T-cell (primary cell): ENCODE data around the gene TTC1. TPM values are rescaled to one million over a fixed set of nuclear protein-coding genes. Genes with fewer than 3 reads are reported as not detected.
"Not testable (repeated sequence)": the region's sequence is repeated elsewhere in the genome, so short reads cannot be mapped to it uniquely, and the experiment has no call there.

Source experiments
- ATAC-seq, 4 experiments: fragments of 200-7000 bp in 3 of 4; fragments of 150-1000 bp in 1 of 4; cut with Tn5 transposase; replicated peaks in 1 of 4; 1 replicate in 3 of 4; 2 replicates in 1 of 4; pipeline ENCODE4 v1.10.0; 2021; ENCODE audit warnings: moderate library complexity in 3 of 4, mild to moderate bottlenecking in 2 of 4, moderate number of reproducible peaks in 1 of 4
- CTCF ChIA-PET, 2 donors: fragments of 300-600 bp; sonication (Branson Sonifier 250); formaldehyde crosslinking; loops; one replicate each; lab custom pipeline; 2022; ENCODE audit warnings: antibody characterized with exemption in 2 of 2; lab: Charles Lee
- POLR2A ChIA-PET, 2 donors: fragments of 300-600 bp; sonication (Branson Sonifier 250); formaldehyde crosslinking; loops; one replicate each; lab custom pipeline; 2022; ENCODE audit warnings: antibody characterized with exemption in 2 of 2; lab: Charles Lee
- DNase-seq, 35 experiments: peaks; one replicate each; pipeline versions ENCODE4 v3.0.0 to v3.0.0-alpha.2; 2013 to 2023
- H3K27ac ChIP-seq: one replicate; pipeline ENCODE4 v1.5.1; 2013; ENCODE audit warnings: low read length
- H3K27me3 ChIP-seq, 2 experiments: replicated peaks in 1 of 2; 1 replicate in 1 of 2; 2 replicates in 1 of 2; pipeline versions ENCODE4 v1.6.1 to v1.7.0; 2013; ENCODE audit warnings: low read length in 1 of 2, mixed read lengths in 1 of 2; ENCODE audit not compliant: control insufficient read depth in 2 of 2, insufficient read depth in 2 of 2; ENCODE audit errors: extremely low read depth in 1 of 2
- H3K36me3 ChIP-seq, 2 donors: 1 replicate in 1 of 2; 2 replicates in 1 of 2; pipeline versions ENCODE4 v1.6.1 to v1.7.0; 2013; ENCODE audit warnings: low read length in 1 of 2; ENCODE audit not compliant: control insufficient read depth in 2 of 2, insufficient read depth in 1 of 2; ENCODE audit errors: extremely low read depth in 1 of 2
- H3K4me1 ChIP-seq, 2 experiments: 1 replicate in 1 of 2; 2 replicates in 1 of 2; pipeline versions ENCODE4 v1.6.1 to v1.7.0; 2013; ENCODE audit warnings: low read length in 2 of 2, mixed read lengths in 1 of 2; ENCODE audit not compliant: insufficient read depth in 2 of 2, control insufficient read depth in 1 of 2; ENCODE audit errors: extremely low read depth in 1 of 2
- H3K4me3 ChIP-seq, 2 donors: 1 replicate in 1 of 2; 2 replicates in 1 of 2; pipeline versions ENCODE4 v1.5.1 to v1.7.0; 2013; ENCODE audit warnings: mild to moderate bottlenecking in 2 of 2, low read length in 1 of 2, moderate library complexity in 1 of 2; ENCODE audit not compliant: control insufficient read depth in 1 of 2; ENCODE audit errors: extremely low read depth in 1 of 2
- H3K9me3 ChIP-seq: 2 replicates; pipeline ENCODE4 v1.7.0; 2013
- H3K27ac Mint-ChIP-seq, 2 donors: one replicate each; pipeline ENCODE4 v1.8.0; 2020 to 2021; ENCODE audit warnings: mild to moderate bottlenecking in 2 of 2, mixed read lengths in 2 of 2
- H3K27me3 Mint-ChIP-seq, 2 donors: one replicate each; pipeline ENCODE4 v1.8.0; 2021 to 2022; ENCODE audit warnings: mixed read lengths in 2 of 2
- H3K36me3 Mint-ChIP-seq: one replicate; pipeline ENCODE4 v1.8.0; 2021; ENCODE audit warnings: mixed read lengths
- H3K4me1 Mint-ChIP-seq, 3 donors: one replicate each; pipeline ENCODE4 v1.8.0; 2020 to 2022; ENCODE audit warnings: mixed read lengths in 3 of 3, mild to moderate bottlenecking in 1 of 3
- H3K4me3 Mint-ChIP-seq, 3 donors: one replicate each; pipeline ENCODE4 v1.8.0; 2020 to 2022; ENCODE audit warnings: mild to moderate bottlenecking in 3 of 3, mixed read lengths in 3 of 3, moderate library complexity in 3 of 3
- H3K9me3 Mint-ChIP-seq, 3 donors: one replicate each; pipeline ENCODE4 v1.8.0; 2020 to 2022; ENCODE audit warnings: mixed read lengths in 3 of 3
- WGBS: methylation state at CpG from one replicate; pipeline ENCODE4 v1.1.5; 2013; ENCODE audit warnings: missing lambda C conversion rate; ENCODE audit not compliant: insufficient coverage; 5-methylcytosine and 5-hydroxymethylcytosine counted together
- total RNA-seq, 35 experiments: library from RNA in 6 of 35; stranded (reverse) in 6 of 35; fragments of 120-200 nt in 1 of 35; gene quantifications; one replicate each; pipeline versions ENCODE4 v1.2.1 to v1.2.4 and lab custom pipeline; 2013 to 2026

Gene TTC1
- total RNA-seq, 5 donors from 2014 or later (not counting 1 experiment from before 2014, with no cell fraction given): 25.4 to 43.6 (median 37.3) TPM

DNA sequence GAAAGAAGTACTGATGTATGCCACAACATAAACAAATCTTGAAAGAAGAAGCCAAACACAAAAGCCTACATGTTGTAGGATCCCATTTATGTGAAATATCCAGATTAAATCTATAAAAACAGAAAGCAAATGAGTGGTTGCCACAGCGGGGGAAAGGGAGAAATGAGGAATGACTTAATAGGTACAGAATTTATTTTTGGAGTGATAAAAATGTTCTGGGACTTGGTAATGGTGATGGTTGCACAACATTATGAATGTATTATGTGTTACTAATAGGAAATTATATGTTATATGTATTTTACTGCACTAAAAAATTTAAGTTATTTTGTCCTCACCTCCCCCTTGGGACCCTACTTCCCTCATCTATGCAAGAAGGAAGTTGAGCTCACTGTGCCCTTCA, 16.4 kb upstream of the TTC1 start:
- H3K27me3 Mint-ChIP-seq: peaks cover 36 to 44% of the 10 kb centered on the region in 2 donors
- Histone ChIP-seq H3K4me1 (peaks cover 0 to under 1% of the 10 kb centered on the region in 2 experiments), H3K27me3 (peaks cover 0 to 21% of the 10 kb centered on the region in 2 experiments), H3K9me3 (peaks cover 4% of the 10 kb centered on the region), H3K4me3 (no peak overlapping the region), H3K36me3 (no peaks in the 10 kb centered on the region), H3K27ac (no peak overlapping the region)
- ATAC-seq: no peak
- ChIA-PET CTCF (interaction anchor here in 1 of 2 donors (1.6 kb wide), 1 partner anchor 706 kb away, joined by 3 read pairs; no protein-coding TSS in a partner anchor), POLR2A (interaction anchor here in 1 of 2 donors (0.6 kb wide), 1 partner anchor 408 kb away, joined by 3 read pairs; no protein-coding TSS in a partner anchor)
- no peak for DNase-seq
- WGBS: no CpG with 5 or more reads among the region's 1 CpG
- H3K4me3 Mint-ChIP-seq: no peak overlapping the region
- no peak overlapping the region for H3K27ac Mint-ChIP-seq
- peaks cover 0 to 2% (median 1%) of the 10 kb centered on the region in 3 donors for H3K4me1 Mint-ChIP-seq
- peaks cover 0 to 9% (median 4%) of the 10 kb centered on the region in 3 donors for H3K9me3 Mint-ChIP-seq
- H3K36me3 Mint-ChIP-seq: no peaks in the 10 kb centered on the region

DNA sequence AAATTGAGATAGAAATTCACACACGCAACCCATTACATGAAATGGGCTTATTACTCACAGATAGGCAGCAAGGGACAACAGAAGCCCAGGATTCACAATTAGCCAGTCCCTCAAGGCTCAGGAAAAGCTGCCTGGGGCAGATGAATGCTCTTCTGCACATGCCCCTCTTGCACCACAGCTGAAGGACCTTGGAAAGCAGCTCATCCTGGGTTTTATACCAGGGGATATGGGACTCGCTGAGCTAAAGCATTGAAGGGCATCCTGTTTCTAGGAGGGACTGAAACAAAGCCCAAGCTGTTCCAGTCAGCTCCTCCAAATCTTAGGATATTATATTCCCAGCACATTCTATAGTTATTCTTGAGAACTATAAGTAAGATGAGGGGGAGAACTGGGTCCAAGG, 15.7 kb upstream of the TTC1 start:
- H3K4me1 Mint-ChIP-seq: no peaks in the 10 kb centered on the region
- no peak overlapping the region for H3K27ac Mint-ChIP-seq
- Histone ChIP-seq H3K4me1 (no peaks in the 10 kb centered on the region), H3K9me3 (peaks cover 4% of the 10 kb centered on the region), H3K27ac (no peak overlapping the region), H3K27me3 (peaks cover 0 to 21% of the 10 kb centered on the region in 2 experiments), H3K4me3 (peak overlapping the region in 1 of 2 donors; percentile 44), H3K36me3 (no peaks in the 10 kb centered on the region)
- peaks cover 0 to 9% (median 4%) of the 10 kb centered on the region in 3 donors for H3K9me3 Mint-ChIP-seq
- WGBS: 100% methylated on average over 1 of the region's 2 CpGs
- H3K27me3 Mint-ChIP-seq: peaks cover 31 to 37% of the 10 kb centered on the region in 2 donors
- CTCF ChIA-PET: interaction anchor here (0.6 to 1.6 kb wide), 2 partner anchors 12 to 707 kb away, joined by 3 read pairs; no protein-coding TSS in a partner anchor
- DNase-seq (no peak), ATAC-seq (no peak)
- POLR2A ChIA-PET: interaction anchor here in 1 of 2 donors (0.6 kb wide), 1 partner anchor 408 kb away, joined by 3 read pairs; no protein-coding TSS in a partner anchor
- H3K4me3 Mint-ChIP-seq: no peak overlapping the region
- H3K36me3 Mint-ChIP-seq: no peaks in the 10 kb centered on the region

- Histone ChIP-seq H3K27me3 (peaks cover 2 to 30% of the 10 kb centered on the region in 2 experiments), H3K9me3 (peaks cover 4% of the 10 kb centered on the region), H3K4me1 (no peaks in the 10 kb centered on the region), H3K4me3 (no peak overlapping the region), H3K36me3 (no peaks in the 10 kb centered on the region), H3K27ac (no peak overlapping the region)
- no peak for DNase-seq
- H3K36me3 Mint-ChIP-seq: no peaks in the 10 kb centered on the region
- ChIA-PET POLR2A (no interaction called here), CTCF (interaction anchor here in 1 of 2 donors (1.1 kb wide), 1 partner anchor 9 kb away, joined by 3 read pairs; no protein-coding TSS in a partner anchor)
- no CpG with 5 or more reads among the region's 3 CpGs for WGBS
- no peak overlapping the region for H3K4me3 Mint-ChIP-seq
- H3K27ac Mint-ChIP-seq: no peak overlapping the region
- no peak for ATAC-seq
- H3K9me3 Mint-ChIP-seq: peaks cover 0 to 9% (median 4%) of the 10 kb centered on the region in 3 donors
- H3K4me1 Mint-ChIP-seq: no peaks in the 10 kb centered on the region
- peaks cover 36 to 40% of the 10 kb centered on the region in 2 donors for H3K27me3 Mint-ChIP-seq
Measured at GRCh38 chr5:159995907-159996306, 13.0 kb upstream of the TTC1 start.

DNA sequence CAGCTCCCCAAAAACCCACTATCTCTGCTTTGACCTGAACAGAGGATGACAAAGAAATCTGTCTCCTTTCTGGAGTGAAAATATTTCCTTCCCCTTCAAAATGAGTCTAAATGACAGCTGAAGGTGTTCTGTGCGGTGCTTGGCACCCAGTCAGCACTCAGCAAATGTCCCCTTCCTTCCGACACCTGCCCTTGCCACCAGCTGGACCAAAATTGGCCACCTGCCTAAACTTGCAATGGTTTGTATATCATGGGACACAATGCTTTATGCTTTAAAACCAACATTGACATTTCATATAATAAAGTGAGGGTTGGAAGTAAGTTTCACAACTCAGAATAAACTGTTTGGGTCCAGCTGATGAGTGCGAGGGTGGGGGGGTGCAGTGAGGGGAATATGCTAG, 7.5 kb upstream of the TTC1 start:
- H3K27ac ChIP-seq: no peak overlapping the region
- H3K27me3 ChIP-seq: peaks cover 2 to 25% of the 10 kb centered on the region in 2 experiments
- no peak overlapping the region for H3K27ac Mint-ChIP-seq
- H3K4me3 ChIP-seq: no peak overlapping the region
- no peaks in the 10 kb centered on the region for H3K4me1 ChIP-seq
- no peak for DNase-seq
- CTCF ChIA-PET: interaction anchor here in 1 of 2 donors (0.6 kb wide), 1 partner anchor 768 kb away, joined by 4 read pairs; no protein-coding TSS in a partner anchor
- H3K36me3 Mint-ChIP-seq: no peaks in the 10 kb centered on the region
- 50% methylated on average over 1 of the region's 3 CpGs for WGBS
- no peaks in the 10 kb centered on the region for H3K4me1 Mint-ChIP-seq
- ATAC-seq: no peak
- peaks cover 21 to 26% of the 10 kb centered on the region in 2 donors for H3K27me3 Mint-ChIP-seq
- no peaks in the 10 kb centered on the region for H3K9me3 ChIP-seq
- POLR2A ChIA-PET: no interaction called here
- H3K9me3 Mint-ChIP-seq: no peaks in the 10 kb centered on the region
- no peaks in the 10 kb centered on the region for H3K36me3 ChIP-seq
- no peak overlapping the region for H3K4me3 Mint-ChIP-seq

- H3K27me3 ChIP-seq: peaks cover 0 to 7% of the 10 kb centered on the region in 2 experiments
- H3K36me3 Mint-ChIP-seq: peaks cover 12% of the 10 kb centered on the region
- H3K4me1 ChIP-seq: peaks cover 2 to 16% of the 10 kb centered on the region in 2 experiments
- H3K27ac Mint-ChIP-seq: no peak overlapping the region
- H3K36me3 ChIP-seq: peaks cover 0 to 9% of the 10 kb centered on the region in 2 donors
- ATAC-seq (no peak), DNase-seq (no peak)
- ChIA-PET POLR2A (interaction anchor here in 1 of 2 donors (0.7 kb wide), 1 partner anchor 84 kb away, joined by 9 read pairs; no protein-coding TSS in a partner anchor), CTCF (interaction anchor here in 1 of 2 donors (0.6 to 3.8 kb wide), 5 partner anchors 14 to 826 kb away, joined by 3 to 38 read pairs (median 4); no protein-coding TSS in a partner anchor)
- H3K9me3 Mint-ChIP-seq: no peaks in the 10 kb centered on the region
- H3K4me1 Mint-ChIP-seq: peaks cover 27 to 34% (median 30%) of the 10 kb centered on the region in 3 donors
- WGBS: no CpG with 5 or more reads among the region's 3 CpGs
- H3K9me3 ChIP-seq: no peaks in the 10 kb centered on the region
- no peak overlapping the region for H3K4me3 ChIP-seq
- no peak overlapping the region for H3K27ac ChIP-seq
- H3K27me3 Mint-ChIP-seq: peaks cover 1 to 7% of the 10 kb centered on the region in 2 donors
- H3K4me3 Mint-ChIP-seq: no peak overlapping the region
Measured at GRCh38 chr5:160007514-160007913, 1.4 kb upstream of the TTC1 start.

GRCh38 chr5:160008529-160008876, 436 bp upstream of the TTC1 start:
- Histone ChIP-seq H3K27ac (peak overlapping the region; percentile 91), H3K4me1 (peaks cover 2 to 16% of the 10 kb centered on the region in 2 experiments), H3K4me3 (peak overlapping the region in 1 of 2 donors; percentile 99)
- peak in 1 of 4 experiments; percentile 7 for ATAC-seq
- not testable (repeated sequence) for H3K9me3 Mint-ChIP-seq, H3K9me3 ChIP-seq, H3K36me3 ChIP-seq, H3K27me3 Mint-ChIP-seq, H3K27me3 ChIP-seq
- Mint-ChIP-seq H3K4me3 (peak overlapping the region; percentile 24 to 98 (median 55)), H3K27ac (peak overlapping the region in 1 of 2 donors; percentile 34), H3K36me3 (peaks cover 15% of the 10 kb centered on the region), H3K4me1 (peaks cover 29 to 34% (median 30%) of the 10 kb centered on the region in 3 donors)
- ChIA-PET CTCF (interaction anchor here in 1 of 2 donors (0.9 to 3.8 kb wide), 5 partner anchors 13 to 722 kb away, joined by 3 to 38 read pairs (median 5); no protein-coding TSS in a partner anchor), POLR2A (interaction anchor here in 1 of 2 donors (1.0 kb wide), 1 partner anchor 18 kb away, joined by 3 read pairs; no protein-coding TSS in a partner anchor)
- DNase-seq: peak in 1 of 35 experiments; percentile 17
- 100% methylated on average over 6 of the region's 14 CpGs for WGBS
